ENCODE data around the gene TSC2. TPM values are rescaled to one million over a fixed set of nuclear protein-coding genes. Genes with fewer than 3 reads are reported as not detected.

The TSC2 gene
- total and polyA plus RNA-seq, 9 of the 15 experiments (the other 6 are each of a cell fraction or from before 2014, with no cell fraction given) = 1.3 to 68.1 (median 16.6) TPM

DNA sequence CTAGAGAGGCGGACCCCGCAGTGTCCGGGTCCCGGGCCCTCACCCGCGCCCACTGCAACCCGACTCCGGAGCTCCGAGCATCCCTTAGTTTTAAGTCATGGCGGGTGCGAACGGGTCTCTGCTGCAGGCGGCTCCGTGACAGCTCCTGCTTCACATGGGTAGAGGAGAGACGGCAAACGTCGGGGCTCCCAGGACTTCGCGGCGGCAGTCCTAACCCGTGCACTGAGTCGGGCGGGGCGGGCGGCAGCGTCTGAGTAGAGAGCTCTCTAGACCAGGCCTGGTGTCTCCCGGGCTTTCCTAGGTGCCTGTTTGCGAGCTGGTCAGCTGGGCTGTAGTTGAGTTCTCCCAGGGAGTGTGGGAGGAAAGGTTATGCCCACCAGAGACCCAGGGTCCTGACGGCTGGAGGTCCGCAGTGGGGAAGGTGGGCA lies 345 bp downstream of the TSC2 start (continued):
- no peak for TF ChIP-seq AFF1 (IDR thresholded peaks at IDR 0.05; ENCODE audit: low read depth in 1 of 2, partially characterized antibody in 2 of 2)
- no peak for TF ChIP-seq ASH1L (IDR thresholded peaks at IDR 0.05; ENCODE audit: borderline replicate concordance, low read depth, partially characterized antibody)
- TF ChIP-seq ZBED1 (IDR thresholded peaks at IDR 0.05) = no peak
- TF ChIP-seq ZNF384 (IDR thresholded peaks at IDR 0.05; ENCODE audit: low read depth, low read length) = no peak
- TF ChIP-seq NCOR1 (IDR thresholded peaks at IDR 0.05) = no peak
- TF ChIP-seq TARDBP (IDR thresholded peaks at IDR 0.05) = 0 out of 2 replicates have a peak, but pooled peaks have one; percentile 2
- no peak for TF ChIP-seq NONO (IDR thresholded peaks at IDR 0.05; ENCODE audit: low read depth in 2 of 2, low read length in 1 of 2)
- TF ChIP-seq PTRF (tag; IDR thresholded peaks at IDR 0.05) = no peak
- TF ChIP-seq, protein P1, sequence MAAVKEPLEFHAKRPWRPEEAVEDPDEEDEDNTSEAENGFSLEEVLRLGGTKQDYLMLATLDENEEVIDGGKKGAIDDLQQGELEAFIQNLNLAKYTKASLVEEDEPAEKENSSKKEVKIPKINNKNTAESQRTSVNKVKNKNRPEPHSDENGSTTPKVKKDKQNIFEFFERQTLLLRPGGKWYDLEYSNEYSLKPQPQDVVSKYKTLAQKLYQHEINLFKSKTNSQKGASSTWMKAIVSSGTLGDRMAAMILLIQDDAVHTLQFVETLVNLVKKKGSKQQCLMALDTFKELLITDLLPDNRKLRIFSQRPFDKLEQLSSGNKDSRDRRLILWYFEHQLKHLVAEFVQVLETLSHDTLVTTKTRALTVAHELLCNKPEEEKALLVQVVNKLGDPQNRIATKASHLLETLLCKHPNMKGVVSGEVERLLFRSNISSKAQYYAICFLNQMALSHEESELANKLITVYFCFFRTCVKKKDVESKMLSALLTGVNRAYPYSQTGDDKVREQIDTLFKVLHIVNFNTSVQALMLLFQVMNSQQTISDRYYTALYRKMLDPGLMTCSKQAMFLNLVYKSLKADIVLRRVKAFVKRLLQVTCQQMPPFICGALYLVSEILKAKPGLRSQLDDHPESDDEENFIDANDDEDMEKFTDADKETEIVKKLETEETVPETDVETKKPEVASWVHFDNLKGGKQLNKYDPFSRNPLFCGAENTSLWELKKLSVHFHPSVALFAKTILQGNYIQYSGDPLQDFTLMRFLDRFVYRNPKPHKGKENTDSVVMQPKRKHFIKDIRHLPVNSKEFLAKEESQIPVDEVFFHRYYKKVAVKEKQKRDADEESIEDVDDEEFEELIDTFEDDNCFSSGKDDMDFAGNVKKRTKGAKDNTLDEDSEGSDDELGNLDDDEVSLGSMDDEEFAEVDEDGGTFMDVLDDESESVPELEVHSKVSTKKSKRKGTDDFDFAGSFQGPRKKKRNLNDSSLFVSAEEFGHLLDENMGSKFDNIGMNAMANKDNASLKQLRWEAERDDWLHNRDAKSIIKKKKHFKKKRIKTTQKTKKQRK (IDR thresholded peaks at IDR 0.05; ENCODE audit: borderline replicate concordance, low read depth, low read length) = no peak
- no peak for TF ChIP-seq ELF4 (CRISPR knock-in tag; IDR thresholded peaks at IDR 0.05)

All from K562 (cell line).